ENCODE measurements around the gene RBM43. TPM values are rescaled to one million over a fixed set of nuclear protein-coding genes. Genes with fewer than 3 reads are reported as not detected.

Gene RBM43
- total RNA-seq, 6 experiments from 2014 or later: 2.2 to 4.2 (median 3.3) TPM

GRCh38 chr2:151230627-151231140 lies 31.0 kb downstream of the RBM43 start:
- Histone ChIP-seq H3K9me3 (no peaks in the 10 kb centered on the region), H3K27me3 (no peaks in the 10 kb centered on the region), H3K4me3 (no peak overlapping the region), H3K27ac (no peak overlapping the region), H3K4me1 (no peaks in the 10 kb centered on the region), H3K36me3 (no peaks in the 10 kb centered on the region)
- no peak for DNase-seq
- WGBS (ENCODE audit: insufficient coverage, low coverage, low lambda C conversion rate, missing lambda C conversion rate): 25% methylated on average over 2 of the region's 2 CpGs
- TF ChIP-seq CTCF (IDR thresholded peaks at IDR 0.05) (no peak), POLR2A (IDR thresholded peaks at IDR 0.05) (no peak)
- intact Hi-C loops (cut with DNase I): no loop called here
- ATAC-seq: no peak

- Histone ChIP-seq H3K9me3 (no peaks in the 10 kb centered on the region), H3K4me3 (no peak overlapping the region), H3K36me3 (no peaks in the 10 kb centered on the region), H3K27me3 (no peaks in the 10 kb centered on the region), H3K4me1 (no peaks in the 10 kb centered on the region), H3K27ac (no peak overlapping the region)
- DNase-seq (no peak), ATAC-seq (no peak)
- intact Hi-C loops (cut with DNase I): no loop called here
- TF ChIP-seq POLR2A (IDR thresholded peaks at IDR 0.05): no peak
- TF ChIP-seq CTCF (IDR thresholded peaks at IDR 0.05): no peak
Observed at GRCh38 chr2:151228847-151229512, 32.7 kb downstream of the RBM43 start.

- WGBS (ENCODE audit: insufficient coverage, low coverage, low lambda C conversion rate, missing lambda C conversion rate): 76% methylated on average over 3 of the region's 3 CpGs
- no peak for ATAC-seq
Observed at GRCh38 chr2:151217343-151217742, 44.3 kb downstream of the RBM43 start.

GRCh38 chr2:151207100-151207499 lies 54.6 kb downstream of the RBM43 start:
- intact Hi-C loops (cut with DNase I): no loop called here
- Histone ChIP-seq H3K36me3 (no peaks in the 10 kb centered on the region), H3K27ac (no peak overlapping the region), H3K4me1 (no peaks in the 10 kb centered on the region), H3K27me3 (no peaks in the 10 kb centered on the region), H3K4me3 (no peak overlapping the region), H3K9me3 (no peaks in the 10 kb centered on the region)
- WGBS (ENCODE audit: insufficient coverage, low coverage, low lambda C conversion rate, missing lambda C conversion rate): 71% methylated on average over 3 of the region's 3 CpGs
- TF ChIP-seq CTCF (IDR thresholded peaks at IDR 0.05): no peak
- TF ChIP-seq POLR2A (IDR thresholded peaks at IDR 0.05): no peak
- ATAC-seq (no peak), DNase-seq (no peak)

More at GRCh38 chr2:151217343-151217742, 44.3 kb downstream of the RBM43 start:
- no peaks in the 10 kb centered on the region for H3K36me3 ChIP-seq
- DNase-seq: no peak
- H3K9me3 ChIP-seq: no peaks in the 10 kb centered on the region
- intact Hi-C loops (cut with DNase I): no loop called here
- no peak overlapping the region for H3K27ac ChIP-seq
- no peak overlapping the region for H3K4me3 ChIP-seq
- no peaks in the 10 kb centered on the region for H3K4me1 ChIP-seq
- no peaks in the 10 kb centered on the region for H3K27me3 ChIP-seq
- no peak for TF ChIP-seq POLR2A (IDR thresholded peaks at IDR 0.05)
- TF ChIP-seq CTCF (IDR thresholded peaks at IDR 0.05): no peak
